Hematopoietic multipotent progenitor cell treated with erythropoietin and hydrocortisone succinate and interleukin-3 and kit ligand, for 15 days (in vitro differentiated cells): Measurements from ENCODE around the gene RYR1.
"Not testable (repeated sequence)": the region's sequence is repeated elsewhere in the genome, so short reads cannot be mapped to it uniquely, and the experiment has no call there.

Experiments
- DNase-seq: peaks from one replicate; pipeline ENCODE4 v3.0.0-alpha.2; 2015; ENCODE audit warnings: low spot score

Gene RYR1

GRCh38 chr19:38561658-38562057 lies 128.2 kb downstream of the RYR1 start:
- no peak for DNase-seq

- DNase-seq, result no peak
Measured at GRCh38 chr19:38562096-38562495, 128.6 kb downstream of the RYR1 start.

GRCh38 chr19:38563475-38563874 lies 130.0 kb downstream of the RYR1 start:
- DNase-seq, result no peak

GRCh38 chr19:38564981-38565690 lies 131.6 kb downstream of the RYR1 start:
- DNase-seq, result no peak

- DNase-seq, result no peak
Measured at GRCh38 chr19:38565691-38566105, 132.2 kb downstream of the RYR1 start.

GRCh38 chr19:38569368-38569983 lies 136.0 kb downstream of the RYR1 start:
- no peak for DNase-seq

GRCh38 chr19:38571682-38572081 lies 138.2 kb downstream of the RYR1 start:
- no peak for DNase-seq

- DNase-seq, result no peak
Measured at GRCh38 chr19:38577826-38578225, 144.3 kb downstream of the RYR1 start.

GRCh38 chr19:38579304-38579703 lies 145.8 kb downstream of the RYR1 start:
- not testable (repeated sequence) for DNase-seq

GRCh38 chr19:38580080-38580479 lies 146.6 kb downstream of the RYR1 start:
- no peak for DNase-seq

- no peak for DNase-seq
Measured at GRCh38 chr19:38583219-38583984, 149.9 kb downstream of the RYR1 start.

- DNase-seq, result no peak
Measured at GRCh38 chr19:38583985-38584305, 150.5 kb downstream of the RYR1 start.

- DNase-seq, result no peak
Measured at GRCh38 chr19:38587562-38587961, 154.1 kb downstream of the RYR1 start.

GRCh38 chr19:38588041-38588440 lies 154.6 kb downstream of the RYR1 start:
- no peak for DNase-seq

GRCh38 chr19:38592940-38593339 lies 159.4 kb downstream of the RYR1 start:
- DNase-seq, result no peak

GRCh38 chr19:38596057-38596981 lies 162.8 kb downstream of the RYR1 start:
- peak; percentile 34 for DNase-seq

- no peak for DNase-seq
Measured at GRCh38 chr19:38597075-38597474, 163.6 kb downstream of the RYR1 start.

- DNase-seq, result no peak
Measured at GRCh38 chr19:38599722-38600121, 166.2 kb downstream of the RYR1 start.

- DNase-seq, result not testable (repeated sequence)
Measured at GRCh38 chr19:38602856-38603255, 169.4 kb downstream of the RYR1 start.

GRCh38 chr19:38606131-38606530 lies 172.6 kb downstream of the RYR1 start:
- DNase-seq, result no peak

- DNase-seq, result no peak
Measured at GRCh38 chr19:38614289-38614688, 180.8 kb downstream of the RYR1 start.

GRCh38 chr19:38615007-38615581 lies 181.6 kb downstream of the RYR1 start:
- DNase-seq, result no peak
